NB4 (cell line): ENCODE data around the gene PTPRD.

Experiments used
- CTCF ChIP-seq: IDR thresholded peaks from one replicate; pipeline ENCODE4 v1.5.1; 2012; ENCODE audit warnings: low read depth, low read length
- MYC ChIP-seq: IDR thresholded peaks from 2 replicates; pipeline ENCODE4 v1.6.1; 2011; ENCODE audit warnings: low read depth, low read length
- POLR2A ChIP-seq: IDR thresholded peaks from 2 replicates; pipeline ENCODE4 v1.6.1; 2011; ENCODE audit warnings: mild to moderate bottlenecking; ENCODE audit not compliant: insufficient read length; ENCODE audit errors: extremely low read depth

DNA sequence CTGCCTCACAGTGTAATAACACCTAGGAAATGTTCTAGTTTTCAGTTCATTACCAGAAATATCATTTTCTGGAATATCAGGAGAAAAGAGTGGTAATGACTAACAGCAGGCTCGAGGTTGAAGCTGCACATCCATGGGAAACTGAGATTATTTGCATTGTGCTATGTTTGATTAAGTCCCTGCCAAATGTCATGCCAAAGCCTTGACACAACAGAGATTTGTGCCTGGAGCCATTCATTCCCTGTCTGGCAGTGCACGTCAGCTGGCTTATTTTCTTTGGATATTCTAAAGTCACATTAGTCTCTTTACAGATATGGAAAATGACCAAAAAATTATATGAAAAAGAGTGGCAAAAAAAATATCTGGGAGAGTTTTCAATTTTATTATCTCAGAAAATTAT lies 848.0 kb downstream of the PTPRD start:
- no peak for TF ChIP-seq CTCF
- no peak for TF ChIP-seq POLR2A
- no peak for TF ChIP-seq MYC
